GM10248 (cell line): ENCODE measurements around the gene DPPA3.
"Not testable (repeated sequence)": the region's sequence is repeated elsewhere in the genome, so short reads cannot be mapped to it uniquely, and the experiment has no call there.

Experiments used
- CTCF ChIA-PET: fragments of 300-600 bp; sonication (Branson Sonifier 250); formaldehyde crosslinking; extraction: SDS; loops from one replicate; lab custom pipeline; 2021; ENCODE audit warnings: antibody characterized with exemption; lab: Yijun Ruan, JAX
- POLR2A ChIA-PET: fragments of 350-650 bp; sonication (Branson Sonifier 250); formaldehyde crosslinking; extraction: SDS; loops from one replicate; lab custom pipeline; 2020; ENCODE audit warnings: antibody characterized with exemption; lab: Yijun Ruan, JAX
- DNase-seq: peaks from one replicate; pipeline ENCODE4 v3.0.0; 2012; ENCODE audit errors: extremely low spot score
- CTCF ChIP-seq: IDR thresholded peaks from 2 replicates; pipeline ENCODE4 v1.5.1; 2012; ENCODE audit warnings: mild to moderate bottlenecking, low read depth; ENCODE audit errors: extremely low read depth, missing control alignments, control extremely low read depth

DPPA3 gene

GRCh38 chr12:7749442-7749841 is 38.2 kb downstream of the DPPA3 start:
- CTCF ChIA-PET: no interaction called here
- TF ChIP-seq CTCF: no peak
- DNase-seq: no peak
- POLR2A ChIA-PET: no interaction called here

GRCh38 chr12:7750350-7750749 is 39.1 kb downstream of the DPPA3 start:
- ChIA-PET POLR2A (no interaction called here), CTCF (no interaction called here)
- DNase-seq: no peak
- no peak for TF ChIP-seq CTCF

GRCh38 chr12:7751394-7751793 is 40.2 kb downstream of the DPPA3 start:
- no peak for TF ChIP-seq CTCF
- no peak for DNase-seq
- ChIA-PET CTCF (interaction anchor here (0.9 kb wide), 1 partner anchor 163 kb away, joined by 3 read pairs; no protein-coding TSS in a partner anchor), POLR2A (no interaction called here)

GRCh38 chr12:7751941-7752922 is 41.0 kb downstream of the DPPA3 start:
- POLR2A ChIA-PET, DNase-seq: not testable (repeated sequence)
- CTCF ChIA-PET: interaction anchor here (0.9 kb wide), 1 partner anchor 164 kb away, joined by 3 read pairs; no protein-coding TSS in a partner anchor

- CTCF ChIA-PET, POLR2A ChIA-PET, DNase-seq: not testable (repeated sequence)
Measured at GRCh38 chr12:7755668-7756067, 44.4 kb downstream of the DPPA3 start.

- ChIA-PET CTCF (no interaction called here), POLR2A (no interaction called here)
- DNase-seq: no peak
- no peak for TF ChIP-seq CTCF
Measured at GRCh38 chr12:7756993-7757392, 45.8 kb downstream of the DPPA3 start.

- DNase-seq: no peak
- ChIA-PET CTCF (no interaction called here), POLR2A (no interaction called here)
- TF ChIP-seq CTCF: no peak
Measured at GRCh38 chr12:7758766-7759140, 47.5 kb downstream of the DPPA3 start.
